Skeletal muscle satellite cell (primary cell): Measurements from ENCODE around the gene MMD2.

Experiments
- H3K27me3 ChIP-seq: 2 replicates; pipeline ENCODE4 v1.7.0; 2013; ENCODE audit warnings: low read length; ENCODE audit not compliant: control insufficient read depth, insufficient read depth
- H3K36me3 ChIP-seq: 2 replicates; pipeline ENCODE4 v1.7.0; 2013; ENCODE audit warnings: mild to moderate bottlenecking, control low read depth, low read length; ENCODE audit not compliant: insufficient read depth
- H3K4me1 ChIP-seq: 2 replicates; pipeline ENCODE4 v1.7.0; 2013; ENCODE audit warnings: low read length; ENCODE audit not compliant: control insufficient read depth, insufficient read depth
- H3K4me2 ChIP-seq: 2 replicates; pipeline ENCODE4 v1.7.0; 2013; ENCODE audit warnings: mild to moderate bottlenecking, low read length
- H3K4me3 ChIP-seq: 2 replicates; pipeline ENCODE4 v1.7.0; 2013; ENCODE audit warnings: low read length
- H3K9ac ChIP-seq: 2 replicates; pipeline ENCODE4 v1.7.0; 2013; ENCODE audit warnings: mild to moderate bottlenecking, low read depth, low read length, moderate library complexity
- H3K9me3 ChIP-seq: replicated peaks from 2 replicates; pipeline ENCODE4 v1.7.0; 2013; ENCODE audit warnings: mild to moderate bottlenecking, control low read depth, low read length

The MMD2 gene

GRCh38 chr7:4889682-4890081 is 69.3 kb downstream of the MMD2 start:
- Histone ChIP-seq H3K9ac (no peak overlapping the region), H3K27me3 (peaks cover 5% of the 10 kb centered on the region), H3K4me3 (no peak overlapping the region), H3K36me3 (no peaks in the 10 kb centered on the region), H3K4me2 (no peak overlapping the region), H3K4me1 (no peaks in the 10 kb centered on the region), H3K9me3 (no peaks in the 10 kb centered on the region)

GRCh38 chr7:4888161-4888560 is 70.8 kb downstream of the MMD2 start:
- H3K36me3 ChIP-seq: no peaks in the 10 kb centered on the region
- no peak overlapping the region for H3K9ac ChIP-seq
- no peak overlapping the region for H3K4me2 ChIP-seq
- H3K4me1 ChIP-seq: peaks cover 2% of the 10 kb centered on the region
- peaks cover 8% of the 10 kb centered on the region for H3K27me3 ChIP-seq
- H3K9me3 ChIP-seq: no peaks in the 10 kb centered on the region
- no peak overlapping the region for H3K4me3 ChIP-seq

DNA sequence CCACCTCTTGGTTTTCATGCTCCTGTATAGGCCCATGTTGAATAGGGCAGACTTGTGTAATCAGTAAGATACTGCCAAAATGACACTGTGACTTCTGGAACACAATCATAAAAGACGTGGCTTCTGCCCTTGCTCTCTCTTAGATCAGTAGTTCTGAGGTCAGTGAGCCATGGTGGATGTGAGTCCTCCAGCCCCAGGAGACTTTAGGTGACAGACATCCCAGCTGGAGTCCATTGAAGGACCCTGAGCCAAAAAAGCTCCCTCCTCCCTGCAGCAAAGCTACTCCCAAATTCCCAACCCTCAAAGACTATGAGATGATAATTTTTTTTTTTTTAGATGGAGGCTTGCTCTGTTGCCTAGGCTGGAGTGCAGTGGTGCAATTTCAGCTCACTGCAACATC is 72.3 kb downstream of the MMD2 start:
- peaks cover 16% of the 10 kb centered on the region for H3K4me1 ChIP-seq
- no peak overlapping the region for H3K4me2 ChIP-seq
- no peak overlapping the region for H3K9ac ChIP-seq
- H3K4me3 ChIP-seq: no peak overlapping the region
- no peaks in the 10 kb centered on the region for H3K36me3 ChIP-seq
- no peaks in the 10 kb centered on the region for H3K9me3 ChIP-seq
- peaks cover 8% of the 10 kb centered on the region for H3K27me3 ChIP-seq

DNA sequence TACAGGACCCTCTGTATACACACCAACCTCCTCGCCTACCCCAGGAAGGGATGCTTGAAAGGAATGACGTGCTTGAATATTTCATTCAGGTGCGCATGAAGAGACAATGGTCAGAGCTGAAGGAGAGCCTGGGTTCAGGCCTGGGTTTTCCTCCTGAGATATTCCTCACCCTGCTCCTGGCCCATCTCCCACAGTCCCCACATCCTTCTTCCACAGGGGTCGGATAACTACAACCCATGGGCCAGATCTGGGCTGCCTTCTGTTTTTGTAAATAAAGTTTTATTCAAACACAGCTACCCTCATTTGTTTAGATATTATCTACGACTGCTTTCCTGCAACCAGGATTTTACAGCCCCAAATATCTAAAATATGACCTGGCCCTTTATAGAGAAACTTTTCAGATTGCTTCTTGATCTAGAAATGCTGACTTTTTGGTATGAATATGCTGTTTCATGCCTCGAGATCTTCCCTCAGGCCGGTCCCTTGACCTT is 73.6 kb downstream of the MMD2 start:
- no peak overlapping the region for H3K4me3 ChIP-seq
- no peak overlapping the region for H3K4me2 ChIP-seq
- H3K27me3 ChIP-seq: peaks cover 8% of the 10 kb centered on the region
- H3K9me3 ChIP-seq: no peaks in the 10 kb centered on the region
- peaks cover 16% of the 10 kb centered on the region for H3K4me1 ChIP-seq
- H3K9ac ChIP-seq: no peak overlapping the region
- no peaks in the 10 kb centered on the region for H3K36me3 ChIP-seq

DNA sequence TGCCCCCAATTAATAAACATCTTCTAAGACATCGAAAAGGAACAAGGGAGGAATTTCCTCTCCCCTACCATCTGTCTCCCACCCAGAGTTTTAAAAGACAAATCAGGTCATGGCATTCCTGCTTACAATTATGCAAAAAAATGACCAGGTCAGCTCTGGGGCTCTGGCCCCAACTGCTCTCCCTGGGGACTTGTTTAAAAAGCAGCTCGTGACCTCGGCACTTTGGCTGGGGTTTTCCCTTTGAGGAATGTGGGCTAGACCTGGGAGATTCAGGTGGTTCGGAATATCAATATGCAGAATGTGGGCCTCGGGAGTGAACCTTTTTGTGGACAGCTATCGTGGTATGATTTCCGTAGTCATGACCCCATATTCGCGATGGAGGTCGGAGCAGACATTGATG is 74.8 kb downstream of the MMD2 start:
- Histone ChIP-seq H3K4me3 (no peak overlapping the region), H3K27me3 (peaks cover 10% of the 10 kb centered on the region), H3K9me3 (no peaks in the 10 kb centered on the region), H3K4me2 (no peak overlapping the region), H3K4me1 (peaks cover 21% of the 10 kb centered on the region), H3K9ac (no peak overlapping the region), H3K36me3 (no peaks in the 10 kb centered on the region)

DNA sequence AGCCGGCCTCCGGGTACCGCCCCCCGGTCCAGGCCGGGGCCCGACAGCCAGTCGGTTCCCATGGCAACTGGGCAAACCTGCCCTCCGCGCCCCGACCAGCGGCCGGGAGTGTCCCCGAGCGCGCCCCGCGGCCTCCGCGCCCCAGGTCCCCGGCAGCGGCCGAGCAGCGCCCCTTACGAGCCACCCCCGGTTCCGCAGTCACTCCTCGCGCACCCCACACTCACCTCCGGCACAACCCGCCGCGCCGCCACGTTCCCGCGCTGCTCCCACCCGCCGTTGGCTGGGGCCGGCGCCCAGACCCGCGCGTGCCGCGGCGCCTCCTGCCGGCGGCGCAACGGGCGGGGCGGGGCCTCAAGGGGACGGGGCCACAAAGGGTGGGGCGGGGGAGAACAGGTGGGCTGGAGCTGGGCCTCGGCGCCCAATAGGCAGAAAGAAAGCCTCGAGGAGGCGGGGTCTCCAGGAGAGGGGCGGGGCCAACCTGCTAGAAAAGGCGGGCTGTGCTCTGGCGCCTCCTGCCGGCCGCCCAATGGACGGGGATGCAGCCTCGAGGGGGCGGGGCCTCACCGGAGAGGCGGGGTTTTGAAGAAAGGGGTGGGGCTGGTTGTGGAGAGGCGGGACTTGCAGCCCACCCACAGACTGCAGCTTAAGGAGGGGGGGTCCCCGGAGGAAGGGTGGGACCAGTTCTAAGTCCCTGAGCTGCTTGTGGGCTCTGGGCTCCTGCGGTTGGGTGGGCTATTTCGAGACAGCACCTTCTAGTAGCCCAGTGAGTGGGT is 75.4 kb downstream of the MMD2 start, which contains the start of gene RADIL:
Gene RADIL, minus strand, starts transcription at position 345 of the 773 bp plus-strand sequence. CDS start 5,577 bp downstream, outside the sequence.
- Histone ChIP-seq H3K9ac (peak within 1 kb of the TSS; percentile 63), H3K36me3 (no peaks in the 10 kb centered on the region), H3K4me1 (peaks cover 27% of the 10 kb centered on the region), H3K4me3 (peak within 1 kb of the TSS; percentile 70), H3K4me2 (peak within 1 kb of the TSS; percentile 90), H3K27me3 (peaks cover 15% of the 10 kb centered on the region), H3K9me3 (no peaks in the 10 kb centered on the region)

DNA sequence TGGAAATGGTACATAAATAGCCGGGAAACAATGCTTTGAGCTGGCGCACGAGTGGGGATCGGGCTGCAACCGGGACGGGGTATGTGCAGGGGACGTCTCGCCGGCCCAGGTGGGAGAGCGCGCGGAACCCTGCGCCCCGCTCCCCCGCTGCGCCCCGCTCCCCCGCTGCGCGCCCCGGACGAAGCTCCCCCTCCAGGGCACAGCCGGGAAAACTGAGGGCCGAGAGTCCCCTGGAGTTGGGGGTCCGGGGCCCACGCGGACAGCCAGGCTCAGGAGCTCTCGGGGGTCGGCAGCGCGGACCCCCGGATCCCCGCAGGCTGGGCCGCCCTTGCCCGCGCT is 76.0 kb downstream of the MMD2 start:
- H3K36me3 ChIP-seq: no peaks in the 10 kb centered on the region
- peaks cover 28% of the 10 kb centered on the region for H3K4me1 ChIP-seq
- peak overlapping the region; percentile 63 for H3K9ac ChIP-seq
- peak overlapping the region; percentile 90 for H3K4me2 ChIP-seq
- H3K4me3 ChIP-seq: peak overlapping the region; percentile 70
- peaks cover 15% of the 10 kb centered on the region for H3K27me3 ChIP-seq
- no peaks in the 10 kb centered on the region for H3K9me3 ChIP-seq

- peak overlapping the region; percentile 63 for H3K9ac ChIP-seq
- H3K36me3 ChIP-seq: no peaks in the 10 kb centered on the region
- peak overlapping the region; percentile 70 for H3K4me3 ChIP-seq
Observed at GRCh38 chr7:4882169-4883032, 76.6 kb downstream of the MMD2 start.

GRCh38 chr7:4880218-4880617 is 78.8 kb downstream of the MMD2 start:
- Histone ChIP-seq H3K9ac (no peak overlapping the region), H3K36me3 (no peaks in the 10 kb centered on the region), H3K4me1 (peaks cover 28% of the 10 kb centered on the region), H3K9me3 (no peaks in the 10 kb centered on the region), H3K4me3 (no peak overlapping the region), H3K27me3 (peaks cover 15% of the 10 kb centered on the region), H3K4me2 (no peak overlapping the region)

More at GRCh38 chr7:4882169-4883032, 76.6 kb downstream of the MMD2 start:
- Histone ChIP-seq H3K4me2 (peak overlapping the region; percentile 90), H3K4me1 (peaks cover 28% of the 10 kb centered on the region), H3K27me3 (peaks cover 15% of the 10 kb centered on the region), H3K9me3 (no peaks in the 10 kb centered on the region)

DNA sequence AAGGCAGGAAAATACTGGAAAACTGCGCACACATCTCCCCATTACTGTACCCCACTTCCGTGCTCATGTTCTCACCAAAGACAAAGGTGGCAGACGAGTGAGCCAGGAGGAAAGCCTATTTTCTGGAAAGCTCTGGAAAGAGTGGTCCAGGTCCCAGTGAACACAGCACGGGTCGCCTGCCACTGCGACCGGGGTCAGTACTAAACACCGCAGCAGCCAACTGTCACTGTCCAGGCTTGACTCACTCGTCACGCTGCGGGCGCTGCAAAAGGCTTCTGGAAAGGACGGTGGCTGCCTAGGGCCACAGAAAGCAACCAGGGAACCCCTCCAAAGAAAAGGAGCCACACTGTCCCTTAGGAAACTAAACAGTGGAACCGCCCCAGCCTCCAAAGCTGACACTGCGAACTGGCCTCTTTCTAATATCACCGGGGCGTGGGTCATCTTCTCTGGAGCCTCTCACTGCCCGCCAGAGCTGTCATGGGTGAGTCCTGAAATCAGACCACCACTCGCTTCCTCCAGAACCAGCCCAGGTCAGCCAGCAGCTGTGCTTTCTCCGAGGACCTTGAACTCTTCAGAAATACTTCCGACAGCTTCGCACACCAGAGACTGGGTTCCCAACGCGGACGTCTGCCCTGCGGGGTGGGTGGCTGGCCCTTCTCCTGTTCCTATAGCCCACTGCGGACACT is 79.4 kb downstream of the MMD2 start:
- H3K36me3 ChIP-seq: no peaks in the 10 kb centered on the region
- peak overlapping the region; percentile 66 for H3K4me2 ChIP-seq
- H3K27me3 ChIP-seq: peaks cover 15% of the 10 kb centered on the region
- peak overlapping the region; percentile 41 for H3K4me3 ChIP-seq
- no peaks in the 10 kb centered on the region for H3K9me3 ChIP-seq
- H3K9ac ChIP-seq: no peak overlapping the region
- H3K4me1 ChIP-seq: peaks cover 28% of the 10 kb centered on the region
